Activated T-cell treated with anti-CD3 and anti-CD28 coated beads, Interleukin-2, amount 50 U/mL, for 4 hours (primary cell): ENCODE measurements around the gene CXADR. TPM values are rescaled to one million over a fixed set of nuclear protein-coding genes. Genes with fewer than 3 reads are reported as not detected.

Source experiments
- ATAC-seq, 2 donors: fragments of 200-7000 bp; cut with Tn5 transposase; one replicate each; pipeline ENCODE4 v1.10.0; 2021
- DNase-seq: peaks from one replicate; pipeline ENCODE4 v3.0.0-alpha.2; 2020
- H3K27me3 Mint-ChIP-seq: one replicate; pipeline ENCODE4 v1.8.0; 2021; ENCODE audit warnings: low read depth, mixed read lengths
- H3K36me3 Mint-ChIP-seq: one replicate; pipeline ENCODE4 v1.8.0; 2022; ENCODE audit warnings: mixed read lengths; ENCODE audit not compliant: insufficient read depth
- H3K4me1 Mint-ChIP-seq: one replicate; pipeline ENCODE4 v1.8.0; 2021; ENCODE audit warnings: low read depth, mixed read lengths
- H3K4me3 Mint-ChIP-seq: one replicate; pipeline ENCODE4 v1.8.0; 2021; ENCODE audit warnings: mild to moderate bottlenecking, moderate library complexity, mixed read lengths
- H3K9me3 Mint-ChIP-seq: one replicate; pipeline ENCODE4 v1.8.0; 2021; ENCODE audit warnings: mixed read lengths
- total RNA-seq, 3 donors: library from RNA; stranded (reverse); gene quantifications; one replicate each; pipeline ENCODE4 v1.2.1, GENCODE V29; 2021

Gene CXADR
- total RNA-seq, 3 donors from 2014 or later, result 0.30 to 0.66 (median 0.63) TPM

DNA sequence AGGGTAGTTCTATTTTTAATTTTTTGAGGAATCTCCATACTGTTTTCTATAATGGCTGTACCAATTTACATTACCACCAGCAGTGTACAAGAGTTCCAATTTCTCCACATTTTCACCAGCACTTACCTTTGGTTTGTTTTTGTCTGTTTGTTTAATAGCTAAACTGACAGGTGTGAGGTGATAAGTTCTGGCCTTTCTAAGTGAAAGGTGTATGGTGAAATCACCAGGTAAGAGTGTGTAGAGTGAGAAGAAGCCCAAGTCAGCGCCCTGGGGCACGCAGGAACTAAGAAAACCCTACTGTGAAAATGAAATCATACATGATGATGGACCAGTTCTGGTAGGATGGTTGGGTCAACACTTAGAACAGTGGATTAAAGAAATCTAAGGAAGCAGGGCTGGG is 65.3 kb downstream of the CXADR start:
- no peaks in the 10 kb centered on the region for H3K36me3 Mint-ChIP-seq
- H3K27me3 Mint-ChIP-seq, result no peaks in the 10 kb centered on the region
- DNase-seq, result no peak
- ATAC-seq, result no peak
- H3K4me1 Mint-ChIP-seq, result no peaks in the 10 kb centered on the region
- no peak overlapping the region for H3K4me3 Mint-ChIP-seq
- H3K9me3 Mint-ChIP-seq, result no peaks in the 10 kb centered on the region

DNA sequence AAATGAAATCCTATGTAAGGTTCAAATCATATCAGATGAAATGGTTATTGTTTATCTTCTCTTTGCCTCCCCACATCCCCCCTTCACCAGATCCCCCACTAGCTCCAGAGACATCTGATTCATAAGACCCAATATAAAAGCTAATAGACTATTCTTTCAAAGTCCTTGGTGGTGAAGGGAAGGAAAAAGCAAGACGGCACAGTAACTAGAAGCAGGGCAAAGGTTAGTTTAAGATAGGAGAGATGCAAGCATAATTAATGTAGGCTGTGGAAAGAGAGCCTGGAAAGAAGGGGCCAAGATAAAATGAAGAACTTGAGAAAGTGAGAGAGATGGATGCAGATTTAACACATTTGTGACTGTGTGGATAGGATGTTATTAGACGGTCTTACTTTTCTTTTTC is 66.0 kb downstream of the CXADR start:
- DNase-seq, result no peak
- Mint-ChIP-seq H3K4me3 (no peak overlapping the region), H3K4me1 (no peaks in the 10 kb centered on the region), H3K36me3 (no peaks in the 10 kb centered on the region), H3K9me3 (no peaks in the 10 kb centered on the region), H3K27me3 (no peaks in the 10 kb centered on the region)
- ATAC-seq, result no peak

DNA sequence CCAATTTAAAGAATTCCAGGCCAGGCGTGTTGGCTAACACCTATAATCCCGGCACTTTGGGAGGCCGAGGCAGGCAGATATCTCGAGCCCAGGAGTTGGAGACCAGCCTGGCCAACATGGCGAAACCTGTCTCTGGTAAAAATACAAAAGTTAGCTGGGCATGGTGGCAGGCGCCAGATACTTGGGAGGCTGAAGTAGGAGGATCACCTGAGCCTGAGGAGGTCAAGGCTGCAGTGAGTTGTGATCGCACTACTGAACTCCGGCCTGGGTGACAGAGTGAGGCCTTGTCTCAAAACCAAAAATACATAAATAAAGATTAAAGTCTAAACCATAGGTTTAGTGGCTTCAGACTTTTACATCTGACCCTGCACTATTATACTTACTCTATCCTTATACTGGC is 67.5 kb downstream of the CXADR start:
- Mint-ChIP-seq H3K4me3 (no peak overlapping the region), H3K9me3 (no peaks in the 10 kb centered on the region), H3K27me3 (no peaks in the 10 kb centered on the region), H3K4me1 (no peaks in the 10 kb centered on the region), H3K36me3 (no peaks in the 10 kb centered on the region)
- DNase-seq, result no peak
- no peak for ATAC-seq

DNA sequence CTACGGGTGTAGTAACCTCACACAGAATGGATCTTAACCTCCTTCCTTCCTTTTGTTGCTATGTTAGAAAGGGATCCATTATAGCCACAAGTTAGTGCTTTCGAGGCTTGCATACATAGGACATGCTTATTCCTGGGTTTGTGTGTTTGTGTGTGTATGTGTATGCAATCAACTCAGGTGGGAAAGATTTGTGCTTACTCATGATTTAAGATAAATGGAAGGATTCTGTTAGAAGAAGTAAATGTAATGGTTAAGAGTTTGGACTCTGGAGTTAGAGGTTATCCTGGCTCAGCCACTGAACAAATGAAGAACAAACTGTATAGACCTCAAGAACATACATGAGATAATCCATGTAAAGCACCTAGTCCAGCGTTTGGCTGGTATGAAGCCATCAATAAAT is 71.1 kb downstream of the CXADR start:
- ATAC-seq (no peak), DNase-seq (no peak)
- Mint-ChIP-seq H3K4me1 (no peaks in the 10 kb centered on the region), H3K4me3 (no peak overlapping the region), H3K36me3 (no peaks in the 10 kb centered on the region), H3K27me3 (no peaks in the 10 kb centered on the region), H3K9me3 (no peaks in the 10 kb centered on the region)

DNA sequence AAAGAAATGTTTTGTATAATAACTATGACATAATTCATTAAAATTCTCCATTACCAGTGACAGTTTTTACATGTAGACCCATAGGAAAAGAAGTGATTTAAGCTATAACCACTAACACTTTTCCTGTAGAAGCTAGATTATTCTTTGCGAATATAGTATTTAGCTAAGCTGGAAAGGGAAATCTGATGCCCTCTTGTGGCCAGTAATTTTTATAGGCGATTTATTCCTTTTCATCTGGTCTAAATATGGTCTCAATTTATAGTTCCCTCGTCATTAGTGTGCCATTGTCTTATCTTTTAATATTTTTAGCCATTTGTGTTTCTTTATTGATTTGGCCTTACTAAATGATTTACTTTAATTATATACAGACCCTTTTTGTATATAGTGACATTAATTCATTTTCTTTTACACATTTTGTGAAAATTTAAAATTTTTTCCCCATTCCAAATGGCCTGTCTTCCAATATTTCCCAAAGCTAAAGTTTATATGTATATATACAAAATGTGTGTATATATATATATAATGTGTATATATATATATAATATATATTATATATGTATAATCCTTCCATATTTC is 73.1 kb downstream of the CXADR start:
- H3K4me3 Mint-ChIP-seq, result no peak overlapping the region
- no peaks in the 10 kb centered on the region for H3K9me3 Mint-ChIP-seq
- no peaks in the 10 kb centered on the region for H3K4me1 Mint-ChIP-seq
- H3K27me3 Mint-ChIP-seq, result no peaks in the 10 kb centered on the region
- ATAC-seq (no peak), DNase-seq (no peak)
- H3K36me3 Mint-ChIP-seq, result no peaks in the 10 kb centered on the region

DNA sequence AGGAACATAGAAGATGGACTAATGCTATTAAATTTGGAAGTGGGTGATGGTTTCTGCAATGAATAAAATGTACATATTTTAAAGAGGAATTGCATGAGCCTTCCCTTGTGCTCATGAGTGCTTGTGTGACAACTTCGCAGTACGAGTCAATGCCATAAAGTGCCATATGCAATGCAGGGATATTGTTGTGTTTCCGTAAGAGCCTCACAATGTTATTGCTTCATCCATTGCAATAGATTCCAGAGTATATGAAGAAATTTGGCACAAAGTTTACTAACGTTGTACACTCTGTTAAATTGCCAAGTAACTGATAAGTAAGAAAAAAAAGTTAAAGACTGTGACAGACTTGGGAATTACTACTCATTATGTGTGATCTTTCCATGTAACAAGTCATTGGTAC is 77.6 kb downstream of the CXADR start:
- DNase-seq, result no peak
- no peaks in the 10 kb centered on the region for H3K27me3 Mint-ChIP-seq
- H3K9me3 Mint-ChIP-seq, result no peaks in the 10 kb centered on the region
- no peaks in the 10 kb centered on the region for H3K4me1 Mint-ChIP-seq
- ATAC-seq, result no peak
- H3K36me3 Mint-ChIP-seq, result peaks cover 21% of the 10 kb centered on the region
- H3K4me3 Mint-ChIP-seq, result no peak overlapping the region

DNA sequence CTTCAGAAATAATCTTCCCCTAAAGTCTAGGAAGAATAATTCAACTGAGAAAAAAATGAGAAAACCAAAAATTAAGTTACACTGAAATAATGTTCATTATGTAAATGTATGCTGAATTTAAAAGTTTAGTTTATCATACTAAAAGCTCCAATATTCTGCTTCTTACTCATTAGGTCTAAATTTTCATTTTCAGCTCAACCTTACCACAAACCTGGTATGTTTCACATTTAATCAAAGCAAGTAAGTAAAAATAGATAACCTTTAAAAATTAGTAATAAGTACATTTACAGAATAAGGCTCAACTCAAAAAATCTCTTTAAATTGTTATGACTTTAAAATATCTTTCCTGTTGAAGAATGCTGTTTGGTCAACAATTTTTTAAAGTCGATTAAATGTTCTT is 84.8 kb downstream of the CXADR start:
- Mint-ChIP-seq H3K36me3 (peaks cover 28% of the 10 kb centered on the region), H3K4me3 (no peak overlapping the region), H3K27me3 (no peaks in the 10 kb centered on the region), H3K4me1 (no peaks in the 10 kb centered on the region), H3K9me3 (no peaks in the 10 kb centered on the region)
- ATAC-seq, result no peak
- no peak for DNase-seq

DNA sequence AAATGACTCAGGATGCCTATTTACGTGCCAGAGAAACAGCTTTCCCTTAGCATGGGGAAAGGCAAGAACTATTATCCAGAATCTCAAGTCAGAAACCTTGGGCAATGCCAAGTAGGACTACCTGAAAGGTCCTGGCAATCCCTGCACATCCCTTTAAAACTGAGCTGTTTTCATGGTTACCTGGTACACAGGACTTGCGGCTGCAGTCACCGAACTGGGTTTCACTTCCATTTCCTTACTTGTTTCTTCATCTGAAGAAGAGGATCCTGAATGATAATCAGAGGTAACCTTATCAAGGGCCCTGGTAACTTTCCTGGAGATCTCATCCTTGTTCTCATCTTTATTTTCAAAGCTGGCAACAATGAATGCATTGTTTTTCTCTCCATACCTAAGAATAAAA is 85.6 kb downstream of the CXADR start:
- Mint-ChIP-seq H3K9me3 (no peaks in the 10 kb centered on the region), H3K4me3 (peak overlapping the region; percentile 32), H3K36me3 (peaks cover 31% of the 10 kb centered on the region), H3K4me1 (peaks cover 6% of the 10 kb centered on the region), H3K27me3 (no peaks in the 10 kb centered on the region)
- no peak for DNase-seq
- ATAC-seq, result no peak

DNA sequence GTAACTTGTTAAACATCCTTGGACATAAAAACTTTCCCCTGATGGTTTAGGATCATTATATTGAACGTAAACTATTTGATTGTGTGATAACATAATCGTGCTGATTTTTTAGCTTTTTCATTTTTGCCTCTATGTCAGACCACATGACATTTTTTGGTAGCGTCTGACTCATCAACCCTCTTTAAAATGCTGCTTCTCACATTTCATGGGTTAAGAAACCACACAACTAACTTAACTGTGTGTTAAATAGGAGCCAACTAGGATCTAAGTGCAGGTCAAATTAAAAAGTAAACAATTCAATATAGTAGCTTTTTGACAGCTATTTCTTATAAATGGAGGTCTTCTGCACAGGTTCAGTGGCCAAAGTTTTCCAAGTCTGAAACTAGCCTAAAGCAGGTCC is 90.0 kb downstream of the CXADR start:
- DNase-seq, result no peak
- no peak for ATAC-seq
- H3K27me3 Mint-ChIP-seq, result no peaks in the 10 kb centered on the region
- H3K9me3 Mint-ChIP-seq, result no peaks in the 10 kb centered on the region
- no peak overlapping the region for H3K4me3 Mint-ChIP-seq
- peaks cover 40% of the 10 kb centered on the region for H3K36me3 Mint-ChIP-seq
- H3K4me1 Mint-ChIP-seq, result peaks cover 16% of the 10 kb centered on the region

DNA sequence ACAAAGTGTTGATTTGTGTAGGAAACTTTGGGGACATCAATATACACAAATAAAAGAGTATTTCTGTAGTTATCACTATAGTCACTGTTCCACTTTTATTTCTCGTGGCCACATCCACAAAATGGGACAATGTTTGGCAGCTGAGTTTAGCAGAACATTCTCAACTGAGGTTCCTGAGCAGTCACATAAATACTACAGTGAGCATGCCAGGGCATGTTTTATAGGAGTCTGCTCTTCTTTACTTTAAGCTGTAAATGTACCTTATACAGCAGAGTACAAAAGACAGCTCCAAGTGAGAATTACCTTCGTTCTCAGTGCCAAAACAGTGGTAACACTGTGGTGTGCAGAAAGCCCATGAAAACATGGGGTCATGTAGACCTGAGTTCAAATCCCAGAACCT is 94.8 kb downstream of the CXADR start:
- ATAC-seq (no peak), DNase-seq (no peak)
- H3K27me3 Mint-ChIP-seq, result no peaks in the 10 kb centered on the region
- H3K9me3 Mint-ChIP-seq, result no peaks in the 10 kb centered on the region
- H3K4me3 Mint-ChIP-seq, result no peak overlapping the region
- H3K36me3 Mint-ChIP-seq, result peaks cover 37% of the 10 kb centered on the region
- peaks cover 37% of the 10 kb centered on the region for H3K4me1 Mint-ChIP-seq

DNA sequence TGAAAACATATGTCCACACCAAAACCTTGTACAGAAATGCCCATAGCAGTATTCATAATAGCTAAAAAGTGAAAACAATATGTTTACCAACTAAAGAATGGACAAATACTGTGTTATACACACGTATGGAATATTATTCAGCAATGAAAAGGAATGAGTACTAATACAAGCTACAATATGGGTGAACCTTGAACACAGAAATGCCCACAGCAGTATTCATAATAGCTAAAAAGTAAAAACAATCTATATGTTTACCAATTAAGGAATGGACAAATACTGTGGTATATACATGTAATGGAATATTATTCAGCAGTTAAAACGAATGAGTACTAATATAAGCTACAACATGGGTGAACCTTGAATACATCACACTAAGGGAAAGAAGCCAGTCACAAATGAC is 96.8 kb downstream of the CXADR start:
- Mint-ChIP-seq H3K27me3 (no peaks in the 10 kb centered on the region), H3K4me3 (no peak overlapping the region), H3K4me1 (peaks cover 30% of the 10 kb centered on the region), H3K36me3 (peaks cover 19% of the 10 kb centered on the region), H3K9me3 (no peaks in the 10 kb centered on the region)
- ATAC-seq, result no peak
- no peak for DNase-seq

DNA sequence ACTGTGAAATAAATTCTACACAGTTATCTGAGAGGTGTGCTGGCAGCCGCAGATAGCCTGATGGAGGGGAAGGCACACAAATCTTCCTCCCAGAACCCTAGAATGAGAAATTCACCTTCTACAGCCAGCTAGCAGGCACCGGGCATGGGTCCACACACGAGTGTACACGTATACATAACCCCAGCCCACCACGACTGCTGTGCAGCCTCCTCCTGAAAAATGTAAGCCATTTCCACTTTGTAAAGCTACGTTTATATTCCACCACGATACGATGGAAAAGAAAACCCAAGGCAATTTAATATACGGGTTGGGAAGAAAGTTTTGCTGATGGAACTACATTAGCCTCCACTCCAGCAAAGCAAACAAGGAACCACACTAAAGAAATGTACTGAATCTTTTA is 98.1 kb downstream of the CXADR start:
- Mint-ChIP-seq H3K9me3 (no peaks in the 10 kb centered on the region), H3K27me3 (no peaks in the 10 kb centered on the region), H3K4me1 (peaks cover 30% of the 10 kb centered on the region), H3K4me3 (peak overlapping the region; percentile 86), H3K36me3 (peaks cover 13% of the 10 kb centered on the region)
- no peak for ATAC-seq
- DNase-seq, result no peak

DNA sequence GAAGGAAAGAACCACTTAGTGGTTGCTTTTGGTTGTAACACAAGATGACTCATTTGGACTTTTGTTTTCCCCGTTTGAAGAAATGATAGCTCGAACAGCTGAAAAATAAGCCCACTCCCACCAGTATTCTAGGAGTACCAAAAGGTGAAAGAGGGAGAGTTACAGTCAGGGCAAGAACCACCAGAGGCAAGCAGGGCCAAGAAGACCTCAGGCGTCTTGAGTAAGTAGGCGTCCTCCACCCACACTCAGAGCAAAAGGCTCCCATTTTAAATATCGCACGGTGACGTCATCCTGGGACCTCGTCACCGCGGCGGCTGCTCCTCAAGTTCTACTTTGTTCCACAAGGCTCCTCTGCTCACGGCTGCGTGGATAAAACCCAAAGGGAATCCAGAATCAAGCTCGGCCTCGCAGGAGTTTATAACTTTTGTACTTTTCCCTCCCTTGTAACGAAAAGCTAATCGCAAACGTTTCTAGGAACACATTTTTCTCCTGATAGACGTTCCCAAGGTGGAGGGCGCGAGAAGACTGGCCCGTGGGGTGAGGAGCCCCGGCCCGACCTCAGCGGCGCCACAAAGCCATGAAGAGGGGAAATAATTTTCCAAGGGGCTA is 98.7 kb downstream of the CXADR start:
- H3K36me3 Mint-ChIP-seq, result peaks cover 13% of the 10 kb centered on the region
- DNase-seq, result peak; percentile 83
- peaks cover 30% of the 10 kb centered on the region for H3K4me1 Mint-ChIP-seq
- peak; percentile 47 to 63 for ATAC-seq
- peak overlapping the region; percentile 86 for H3K4me3 Mint-ChIP-seq
- H3K9me3 Mint-ChIP-seq, result no peaks in the 10 kb centered on the region
- no peaks in the 10 kb centered on the region for H3K27me3 Mint-ChIP-seq

DNA sequence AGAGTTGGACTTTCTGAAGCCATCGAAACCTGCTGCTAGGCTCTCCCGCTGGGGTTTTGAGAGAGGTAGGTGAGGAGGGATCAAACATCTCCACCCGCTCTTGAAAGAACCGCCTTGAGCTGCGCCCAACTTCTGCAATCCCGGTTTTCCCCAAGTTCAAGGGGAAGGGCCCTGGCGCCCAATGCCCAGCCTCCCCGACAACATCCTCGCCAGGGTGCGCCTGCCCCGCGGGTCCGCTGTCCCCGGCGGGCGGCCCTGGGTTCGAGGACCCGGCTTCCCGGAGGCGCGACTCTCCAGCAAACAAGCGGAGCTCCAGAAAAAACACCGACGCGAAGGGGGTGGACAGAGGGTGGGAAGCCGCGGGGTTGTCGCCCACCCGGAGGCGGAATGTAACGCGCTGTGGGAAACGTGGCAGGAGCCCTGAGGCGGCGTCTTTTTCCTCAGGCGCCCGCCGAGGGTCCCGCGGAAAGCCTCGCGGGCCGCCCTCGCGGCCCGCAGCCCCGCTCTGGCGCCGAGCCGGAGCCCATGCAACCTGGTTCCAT is 99.3 kb downstream of the CXADR start:
- Mint-ChIP-seq H3K4me3 (peak overlapping the region; percentile 86), H3K27me3 (no peaks in the 10 kb centered on the region), H3K36me3 (peaks cover 13% of the 10 kb centered on the region), H3K9me3 (no peaks in the 10 kb centered on the region), H3K4me1 (peaks cover 30% of the 10 kb centered on the region)
- peak; percentile 4 to 8 for ATAC-seq
- DNase-seq, result peak; percentile 5

DNA sequence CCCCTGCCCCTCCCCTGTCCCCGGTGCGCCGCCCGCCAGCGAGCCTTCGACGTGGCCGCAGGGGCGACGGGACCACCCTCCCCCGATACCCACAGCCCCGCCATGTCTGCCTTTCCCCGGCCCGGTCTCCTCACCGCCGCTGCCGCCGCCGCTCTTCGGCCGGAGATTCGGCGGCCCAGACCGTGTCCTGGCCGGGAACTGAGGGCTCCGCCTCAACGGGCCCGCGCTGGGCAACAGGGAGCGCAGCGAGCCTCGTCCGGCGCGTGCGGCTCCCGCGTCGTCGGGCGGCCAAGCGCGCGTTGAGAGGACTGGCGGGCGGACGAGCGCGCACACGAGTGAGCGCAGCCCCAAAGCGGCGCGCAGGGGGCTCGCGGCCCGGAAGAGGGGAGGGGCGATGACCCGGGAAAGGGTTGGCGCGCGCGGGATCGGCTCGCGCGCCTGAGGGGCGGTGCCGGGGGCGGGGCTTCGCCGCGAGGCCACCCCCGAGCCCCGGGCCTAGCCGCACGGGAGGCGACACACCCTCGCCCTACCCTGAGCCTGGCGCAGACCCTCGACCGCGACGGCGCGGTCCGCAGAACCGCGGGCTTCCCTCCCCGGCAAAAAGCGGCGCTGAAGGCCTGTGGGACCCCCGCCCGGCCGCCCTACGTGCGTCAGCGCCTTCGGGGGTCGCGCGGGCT is 99.9 kb downstream of the CXADR start, which contains the start of gene BTG3:
Gene BTG3, minus strand, starts transcription at position 337 of the 677 bp plus-strand sequence. CDS start 3,757 bp downstream, outside the sequence.
- no peaks in the 10 kb centered on the region for H3K27me3 Mint-ChIP-seq
- peaks cover 9% of the 10 kb centered on the region for H3K36me3 Mint-ChIP-seq
- peak; percentile 77 to 84 for ATAC-seq
- no peaks in the 10 kb centered on the region for H3K9me3 Mint-ChIP-seq
- peaks cover 27% of the 10 kb centered on the region for H3K4me1 Mint-ChIP-seq
- peak; percentile 82 for DNase-seq
- H3K4me3 Mint-ChIP-seq, result peak within 1 kb of the TSS; percentile 86
